OCI-LY7 (cell line): ENCODE results near the gene CTCF. TPM values are rescaled to one million over a fixed set of nuclear protein-coding genes. Genes with fewer than 3 reads are reported as not detected.
A peak's percentile ranks its signal among the peaks of the same experiment; 100 is the strongest.

Experiments used
- BruUV-seq: library from RNA; stranded (reverse); fragments of 400-500 nt; replicated peaks from 2 replicates; lab custom pipeline; 2021; lab: Mats Ljungman, UMichigan
- CTCF ChIA-PET: fragments of 300-600 bp; sonication (Branson Sonifier 250); formaldehyde crosslinking; loops from one replicate; lab custom pipeline; 2022; ENCODE audit warnings: antibody characterized with exemption; ENCODE audit not compliant: unreplicated experiment; lab: Charles Lee
- POLR2A ChIA-PET: fragments of 300-600 bp; sonication (Branson Sonifier 250); formaldehyde crosslinking; loops from one replicate; lab custom pipeline; 2022; ENCODE audit warnings: antibody characterized with exemption; lab: Charles Lee
- DNase-seq: peaks from one replicate; pipeline ENCODE4 v3.0.0-alpha.2; 2015; ENCODE audit warnings: low spot score
- H2AFZ ChIP-seq: fragments of 200-600 bp; sonication (generic), shearing (Covaris generic); 2 replicates; pipeline ENCODE4 v1.6.1; 2014; ENCODE audit warnings: mild to moderate bottlenecking, antibody characterized with exemption, low read length, moderate library complexity
- H3K27ac ChIP-seq: fragments of 200-600 bp; sonication (generic); 2 replicates; pipeline ENCODE4 v1.5.1; 2014; ENCODE audit warnings: mixed run types, low read depth, mild to moderate bottlenecking, moderate library complexity, low read length, inconsistent platforms; ENCODE audit not compliant: poor library complexity, severe bottlenecking
- H3K36me3 ChIP-seq: fragments of 200-600 bp; sonication (generic); 2 replicates; pipeline ENCODE4 v1.6.1; 2014; ENCODE audit warnings: mild to moderate bottlenecking, antibody characterized with exemption, low read length, moderate library complexity, mixed read lengths; ENCODE audit not compliant: insufficient read depth
- H3K4me1 ChIP-seq: fragments of 200-600 bp; sonication (generic); 2 replicates; pipeline ENCODE4 v1.5.1; 2014; ENCODE audit warnings: mild to moderate bottlenecking, low read length; ENCODE audit not compliant: insufficient read depth, poor library complexity, severe bottlenecking
- H3K4me2 ChIP-seq: fragments of 200-600 bp; sonication (generic); 2 replicates; pipeline ENCODE4 v1.6.1; 2014; ENCODE audit warnings: mild to moderate bottlenecking, low read length
- H3K4me3 ChIP-seq: fragments of 200-600 bp; sonication (generic); 2 replicates; pipeline ENCODE4 v1.5.1; 2014; ENCODE audit warnings: mild to moderate bottlenecking, low read depth, low read length; ENCODE audit not compliant: poor library complexity, severe bottlenecking
- H3K79me2 ChIP-seq: fragments of 200-600 bp; sonication (generic); 2 replicates; pipeline ENCODE4 v1.6.1; 2016; ENCODE audit warnings: low read depth, mild to moderate bottlenecking, low read length, moderate library complexity, mixed read lengths; ENCODE audit not compliant: insufficient read depth
- H3K9me2 ChIP-seq: fragments of 200-600 bp; sonication (generic); 2 replicates; pipeline ENCODE4 v1.6.1; 2016; ENCODE audit warnings: mild to moderate bottlenecking, low read length, mixed read lengths; ENCODE audit not compliant: insufficient read depth
- H3K9me3 ChIP-seq: fragments of 200-600 bp; sonication (generic); 2 replicates; pipeline ENCODE4 v1.6.1; 2014; ENCODE audit warnings: mild to moderate bottlenecking, mixed run types, low read length, mixed read lengths
- H4K20me1 ChIP-seq: fragments of 200-600 bp; sonication (generic); 2 replicates; pipeline ENCODE4 v1.6.1; 2014; ENCODE audit warnings: mild to moderate bottlenecking, antibody characterized with exemption, low read length, moderate library complexity, mixed read lengths; ENCODE audit not compliant: insufficient read depth
- EZH2phosphoT487 ChIP-seq: fragments of 200-600 bp; sonication (generic); IDR thresholded peaks from 2 replicates; pipeline ENCODE4 v1.6.1; 2018; ENCODE audit warnings: low read depth, borderline replicate concordance, mild to moderate bottlenecking, mixed run types, antibody characterized with exemption, low read length, moderate library complexity, mixed read lengths
- intact Hi-C: fragments of 100-400 bp; cut with micrococcal nuclease; formaldehyde crosslinking; loops from one replicate; pipeline ENCODE4 v1.10.0; 2022; ENCODE audit not compliant: unreplicated experiment
- total RNA-seq, 2 experiments: library from RNA; depleted of rRNA in 1 of 2; stranded (reverse); fragments of >200 nt in 1 of 2; shearing (Covaris generic) in 1 of 2; gene quantifications; 2 replicates each; pipeline ENCODE4 v1.2.3, GENCODE V29; 2014 to 2022
- TF ChIP-seq, protein P1 (sequence below): fragments of 200-600 bp; sonication (generic); conservative IDR thresholded peaks from 2 replicates; pipeline ENCODE4 v1.5.1; 2014; ENCODE audit warnings: mild to moderate bottlenecking, antibody characterized with exemption, low read length, moderate library complexity, mixed read lengths

The CTCF gene
- total RNA-seq, 2 experiments from 2014 or later: 70.6 to 83.5 TPM

GRCh38 chr16:67543582-67543981 is 18.7 kb upstream of the CTCF start:
- POLR2A ChIA-PET: interaction anchor here (0.5 to 12.9 kb wide), 5 partner anchors 11 to 725 kb away, joined by 3 to 251 read pairs (median 12); partner anchors contain the start of genes CARMIL2 and CTCF
- Histone ChIP-seq H3K27ac (peak overlapping the region; percentile 98), H3K9me2 (no peaks in the 10 kb centered on the region), H3K4me3 (no peak overlapping the region), H3K79me2 (peaks cover 10% of the 10 kb centered on the region; the same call in 1 of the 2 replicates), H4K20me1 (no peaks in the 10 kb centered on the region), H3K4me1 (peaks cover 63% of the 10 kb centered on the region), H3K36me3 (peaks cover 11% of the 10 kb centered on the region; the same call in 1 of the 2 replicates), H3K4me2 (no peak overlapping the region), H2AFZ (no peak overlapping the region), H3K9me3 (no peaks in the 10 kb centered on the region)
- CTCF ChIA-PET: interaction anchor here (0.7 kb wide), 1 partner anchor 100 kb away, joined by 3 read pairs; no protein-coding TSS in a partner anchor
- TF ChIP-seq, protein P1, sequence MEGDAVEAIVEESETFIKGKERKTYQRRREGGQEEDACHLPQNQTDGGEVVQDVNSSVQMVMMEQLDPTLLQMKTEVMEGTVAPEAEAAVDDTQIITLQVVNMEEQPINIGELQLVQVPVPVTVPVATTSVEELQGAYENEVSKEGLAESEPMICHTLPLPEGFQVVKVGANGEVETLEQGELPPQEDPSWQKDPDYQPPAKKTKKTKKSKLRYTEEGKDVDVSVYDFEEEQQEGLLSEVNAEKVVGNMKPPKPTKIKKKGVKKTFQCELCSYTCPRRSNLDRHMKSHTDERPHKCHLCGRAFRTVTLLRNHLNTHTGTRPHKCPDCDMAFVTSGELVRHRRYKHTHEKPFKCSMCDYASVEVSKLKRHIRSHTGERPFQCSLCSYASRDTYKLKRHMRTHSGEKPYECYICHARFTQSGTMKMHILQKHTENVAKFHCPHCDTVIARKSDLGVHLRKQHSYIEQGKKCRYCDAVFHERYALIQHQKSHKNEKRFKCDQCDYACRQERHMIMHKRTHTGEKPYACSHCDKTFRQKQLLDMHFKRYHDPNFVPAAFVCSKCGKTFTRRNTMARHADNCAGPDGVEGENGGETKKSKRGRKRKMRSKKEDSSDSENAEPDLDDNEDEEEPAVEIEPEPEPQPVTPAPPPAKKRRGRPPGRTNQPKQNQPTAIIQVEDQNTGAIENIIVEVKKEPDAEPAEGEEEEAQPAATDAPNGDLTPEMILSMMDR: no peak
- no peak for TF ChIP-seq EZH2phosphoT487
- DNase-seq: no peak
- intact Hi-C loops: loop anchor here (10.0 kb wide), 1 partner anchor 261 kb away; the partner anchor contains the start of genes RANBP10 and TSNAXIP1
- no TSS peak for BruUV-seq

DNA sequence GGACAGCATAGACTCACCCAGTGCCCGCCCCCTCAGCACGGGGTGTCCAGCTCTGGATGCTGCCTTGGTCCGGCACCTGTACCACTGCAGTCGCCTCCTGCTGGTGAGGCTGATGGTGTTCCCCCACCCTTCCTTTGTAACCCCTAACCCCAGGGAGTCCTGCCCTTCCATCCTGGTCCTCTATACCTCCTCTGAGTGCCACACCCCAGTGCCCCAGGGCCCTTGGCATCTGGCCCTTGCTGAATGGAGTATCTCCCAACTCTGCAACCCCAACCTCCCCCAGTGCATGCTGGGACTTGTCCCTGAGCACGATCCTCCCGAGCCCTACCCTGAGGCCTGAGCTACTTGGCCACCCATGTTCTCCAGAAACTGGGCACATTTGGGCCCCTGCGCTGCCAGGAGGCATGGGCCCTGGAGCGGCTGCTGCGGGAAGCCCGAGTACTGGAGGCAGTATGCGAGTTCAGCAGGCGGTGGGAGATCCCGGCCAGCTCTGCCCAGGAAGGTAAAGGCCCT is 17.9 kb upstream of the CTCF start:
- intact Hi-C loops: loop anchor here (10.0 kb wide), 1 partner anchor 260 kb away; the partner anchor contains the start of genes RANBP10 and TSNAXIP1

More for the DNA sequence above, 17.9 kb upstream of the CTCF start:
- Histone ChIP-seq H3K9me2 (no peaks in the 10 kb centered on the region), H3K36me3 (peaks cover 19% of the 10 kb centered on the region; the same call in 1 of the 2 replicates), H3K9me3 (no peaks in the 10 kb centered on the region), H3K4me2 (peak overlapping the region; percentile 85), H3K4me3 (no peak overlapping the region), H3K79me2 (peaks cover 15% of the 10 kb centered on the region; the same call in 1 of the 2 replicates), H3K4me1 (peaks cover 71% of the 10 kb centered on the region), H2AFZ (no peak overlapping the region), H3K27ac (peak overlapping the region; percentile 98), H4K20me1 (no peaks in the 10 kb centered on the region)
- TF ChIP-seq EZH2phosphoT487: no peak
- TF ChIP-seq, protein P1: peak; percentile 64
- ChIA-PET CTCF (interaction anchor here (0.6 to 1.5 kb wide), 4 partner anchors 8 to 101 kb away, joined by 4 to 7 read pairs (median 4); partner anchors contain the start of genes CARMIL2 and CTCF), POLR2A (interaction anchor here (0.5 to 12.9 kb wide), 7 partner anchors 8 to 724 kb away, joined by 3 to 251 read pairs (median 5); partner anchors contain the start of genes CARMIL2 and CTCF)
- DNase-seq: no peak
- no TSS peak for BruUV-seq
